ENCODE measurements around the gene TUSC2.

DNA sequence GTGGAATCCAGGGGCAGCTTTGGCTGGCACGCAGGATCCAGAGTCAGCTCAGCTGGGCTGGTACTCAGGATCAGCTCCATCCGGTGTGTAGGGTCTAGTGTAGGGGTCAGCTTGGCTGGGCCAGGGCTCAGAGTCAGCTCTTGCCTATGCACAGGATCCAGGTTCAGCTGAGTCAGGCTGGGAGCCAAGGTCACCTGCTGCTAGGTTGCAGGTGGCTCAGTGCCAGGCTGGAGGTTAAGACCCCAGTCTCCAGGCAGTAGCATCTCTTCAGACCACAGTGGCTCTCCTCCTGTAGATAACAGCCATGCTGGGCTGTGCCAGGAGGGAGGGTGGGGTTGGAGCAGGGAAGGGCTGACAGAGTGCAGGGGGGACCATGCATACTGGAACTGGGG is 30.6 kb downstream of the TUSC2 start:
- TF ChIP-seq, protein P1, sequence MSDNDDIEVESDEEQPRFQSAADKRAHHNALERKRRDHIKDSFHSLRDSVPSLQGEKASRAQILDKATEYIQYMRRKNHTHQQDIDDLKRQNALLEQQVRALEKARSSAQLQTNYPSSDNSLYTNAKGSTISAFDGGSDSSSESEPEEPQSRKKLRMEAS (IDR thresholded peaks at IDR 0.05; ENCODE audit: low read depth, low read length), result no peak
- TF ChIP-seq, protein P2, sequence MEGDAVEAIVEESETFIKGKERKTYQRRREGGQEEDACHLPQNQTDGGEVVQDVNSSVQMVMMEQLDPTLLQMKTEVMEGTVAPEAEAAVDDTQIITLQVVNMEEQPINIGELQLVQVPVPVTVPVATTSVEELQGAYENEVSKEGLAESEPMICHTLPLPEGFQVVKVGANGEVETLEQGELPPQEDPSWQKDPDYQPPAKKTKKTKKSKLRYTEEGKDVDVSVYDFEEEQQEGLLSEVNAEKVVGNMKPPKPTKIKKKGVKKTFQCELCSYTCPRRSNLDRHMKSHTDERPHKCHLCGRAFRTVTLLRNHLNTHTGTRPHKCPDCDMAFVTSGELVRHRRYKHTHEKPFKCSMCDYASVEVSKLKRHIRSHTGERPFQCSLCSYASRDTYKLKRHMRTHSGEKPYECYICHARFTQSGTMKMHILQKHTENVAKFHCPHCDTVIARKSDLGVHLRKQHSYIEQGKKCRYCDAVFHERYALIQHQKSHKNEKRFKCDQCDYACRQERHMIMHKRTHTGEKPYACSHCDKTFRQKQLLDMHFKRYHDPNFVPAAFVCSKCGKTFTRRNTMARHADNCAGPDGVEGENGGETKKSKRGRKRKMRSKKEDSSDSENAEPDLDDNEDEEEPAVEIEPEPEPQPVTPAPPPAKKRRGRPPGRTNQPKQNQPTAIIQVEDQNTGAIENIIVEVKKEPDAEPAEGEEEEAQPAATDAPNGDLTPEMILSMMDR (IDR thresholded peaks at IDR 0.05; ENCODE audit: low read depth, low read length), result no peak
- TF ChIP-seq POLR2A (IDR thresholded peaks at IDR 0.05; ENCODE audit: extremely low read depth, insufficient read length) (no peak), MYC (IDR thresholded peaks at IDR 0.05; ENCODE audit: low read depth, low read length) (no peak)

All from NB4 (cell line).